Adrenal gland (tissue), 12 donors: ENCODE measurements around the gene CLIP1. TPM values are rescaled to one million over a fixed set of nuclear protein-coding genes. Genes with fewer than 3 reads are reported as not detected.
"Not testable (repeated sequence)": the region's sequence is repeated elsewhere in the genome, so short reads cannot be mapped to it uniquely, and the experiment has no call there.

ENCODE experiments used
- DNase-seq, 7 donors: peaks; one replicate each; pipeline ENCODE4 v3.0.0-alpha.2; 2019 to 2020
- H3K27ac ChIP-seq, 5 donors: fragments of 200-600 bp; sonication (generic) in 4 of 5; 1 replicate in 3 of 5; 2 replicates in 2 of 5; pipeline versions ENCODE4 v1.5.1 to v1.8.0; 2016 to 2020; ENCODE audit warnings: mild to moderate bottlenecking in 1 of 5
- H3K27me3 ChIP-seq: fragments of 200-600 bp; 2 replicates; pipeline ENCODE4 v1.8.0; 2021
- H3K36me3 ChIP-seq, 2 donors: fragments of 200-600 bp; replicated peaks in 1 of 2; 1 replicate in 1 of 2; 2 replicates in 1 of 2; pipeline versions ENCODE4 v1.5.1 to v1.8.0; 2018 to 2022
- H3K4me1 ChIP-seq, 2 donors: fragments of 200-600 bp; replicated peaks in 1 of 2; 1 replicate in 1 of 2; 2 replicates in 1 of 2; pipeline versions ENCODE4 v1.5.1 to v1.8.0; 2018 to 2021
- H3K4me3 ChIP-seq, 4 donors: fragments of 200-600 bp; sonication (generic) in 3 of 4; one replicate each; pipeline ENCODE4 v1.5.1; 2016 to 2018
- H3K9me3 ChIP-seq, 3 donors: fragments of 200-600 bp; sonication (generic) in 1 of 3; replicated peaks in 1 of 3; 1 replicate in 2 of 3; 2 replicates in 1 of 3; pipeline versions ENCODE4 v1.5.1 to v1.8.0; 2016 to 2021
- POLR2A ChIP-seq, 2 donors: fragments of 450-650 bp; IDR thresholded peaks; one replicate each; pipeline ENCODE4 v1.6.1; 2017; ENCODE audit warnings: antibody characterized with exemption in 2 of 2, mild to moderate bottlenecking in 2 of 2, moderate library complexity in 1 of 2
- WGBS, 4 donors: extraction: QIAGEN DNeasy Blood & Tissue Kit in 2 of 4; methylation state at CpG; one replicate each; pipeline versions ENCODE4 v1.1.5 to v1.1.7; 2013 to 2017; 5-methylcytosine and 5-hydroxymethylcytosine counted together
- intact Hi-C, 2 donors: fragments of 100-400 bp; cut with DNase I; formaldehyde crosslinking; loops; one replicate each; pipeline versions ENCODE4 v1.14.1 to v1.15.0; 2022 to 2023
- polyA plus RNA-seq, 3 donors: library from polyadenylated mRNA; stranded (reverse); fragments of 200-250 nt in 2 of 3; fragments of 350-450 nt in 1 of 3; fragmentation: Illumina TruSeq in 1 of 3; extraction: RNeasy Lipid Tissue Mini Kit (QIAGEN cat#74804) in 1 of 3; gene quantifications; one replicate each; pipeline ENCODE4 v1.2.3, GENCODE V29; 2013 to 2014
- total RNA-seq, 9 donors: library from RNA; depleted of rRNA in 4 of 9; stranded (reverse); fragments of >200 nt in 4 of 9; fragments of 120-200 nt in 1 of 9; fragmentation: NEBNext Ultra II Directional in 1 of 9; extraction: Animal tissue kit (Norgen Biotek cat#: 25700) in 1 of 9; gene quantifications; one replicate each; pipeline versions ENCODE4 v1.1.0 to v1.2.4, GENCODE V29; 2013 to 2023
- TF ChIP-seq, protein P1 (sequence below), 6 experiments: fragments of 450-650 bp in 4 of 6; fragments of 200-600 bp in 2 of 6; sonication (generic) in 1 of 6; IDR thresholded peaks; 1 replicate in 5 of 6; 2 replicates in 1 of 6; pipeline versions ENCODE4 v1.5.1 to v1.8.0; 2016 to 2021; ENCODE audit warnings: antibody characterized with exemption in 6 of 6, mild to moderate bottlenecking in 2 of 6, moderate library complexity in 1 of 6
- donor health status: healthy with polysubstance abuse.
- donor health status: Bipolar disorder and iron deficiency.
- donor health status: DM: yes; HTN: yes; CAD: no.
- donor health status: DM: no; HTN: no; CAD: no.
- donor health status: DM: no; HTN: no; CAD: no.
- donor health status: DM: yes; HTN: yes; CAD: no.

The CLIP1 gene
- total and polyA plus RNA-seq, 12 donors: 22.8 to 134 (median 88.9) TPM

DNA sequence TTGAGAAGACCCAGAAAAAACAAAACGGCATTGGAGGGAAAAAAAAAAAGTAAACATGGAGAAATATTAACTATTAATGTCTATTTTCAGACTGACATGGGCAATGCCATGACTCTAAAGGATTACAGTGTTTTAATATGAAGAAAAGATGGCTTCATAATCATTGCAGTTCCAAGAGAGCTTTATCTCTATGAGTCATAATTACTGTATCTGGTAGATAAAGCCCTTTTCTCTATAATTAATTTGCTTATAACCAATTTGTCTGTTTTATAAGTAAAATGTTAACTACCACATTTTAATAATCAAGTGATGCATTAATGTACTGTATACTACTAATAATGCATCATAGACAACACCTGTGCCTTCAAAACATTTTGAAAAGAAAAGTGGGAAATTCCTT, 59.7 kb downstream of the CLIP1 start:
- no peaks in the 10 kb centered on the region for H3K27me3 ChIP-seq
- H3K4me3 ChIP-seq: no peak overlapping the region
- 40 to 53% (median 47%) methylated on average over 1 of the region's 1 CpG for WGBS, 4 donors
- DNase-seq: no peak
- intact Hi-C loops: no loop called here
- peaks cover 15 to 27% of the 10 kb centered on the region in 2 donors for H3K4me1 ChIP-seq
- peaks cover 0 to 27% of the 10 kb centered on the region in 2 donors for H3K36me3 ChIP-seq
- H3K9me3 ChIP-seq: no peaks in the 10 kb centered on the region
- TF ChIP-seq, protein P1, sequence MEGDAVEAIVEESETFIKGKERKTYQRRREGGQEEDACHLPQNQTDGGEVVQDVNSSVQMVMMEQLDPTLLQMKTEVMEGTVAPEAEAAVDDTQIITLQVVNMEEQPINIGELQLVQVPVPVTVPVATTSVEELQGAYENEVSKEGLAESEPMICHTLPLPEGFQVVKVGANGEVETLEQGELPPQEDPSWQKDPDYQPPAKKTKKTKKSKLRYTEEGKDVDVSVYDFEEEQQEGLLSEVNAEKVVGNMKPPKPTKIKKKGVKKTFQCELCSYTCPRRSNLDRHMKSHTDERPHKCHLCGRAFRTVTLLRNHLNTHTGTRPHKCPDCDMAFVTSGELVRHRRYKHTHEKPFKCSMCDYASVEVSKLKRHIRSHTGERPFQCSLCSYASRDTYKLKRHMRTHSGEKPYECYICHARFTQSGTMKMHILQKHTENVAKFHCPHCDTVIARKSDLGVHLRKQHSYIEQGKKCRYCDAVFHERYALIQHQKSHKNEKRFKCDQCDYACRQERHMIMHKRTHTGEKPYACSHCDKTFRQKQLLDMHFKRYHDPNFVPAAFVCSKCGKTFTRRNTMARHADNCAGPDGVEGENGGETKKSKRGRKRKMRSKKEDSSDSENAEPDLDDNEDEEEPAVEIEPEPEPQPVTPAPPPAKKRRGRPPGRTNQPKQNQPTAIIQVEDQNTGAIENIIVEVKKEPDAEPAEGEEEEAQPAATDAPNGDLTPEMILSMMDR (IDR thresholded peaks at IDR 0.05): no peak
- peak overlapping the region in 1 of 5 donors; percentile 29 for H3K27ac ChIP-seq

DNA sequence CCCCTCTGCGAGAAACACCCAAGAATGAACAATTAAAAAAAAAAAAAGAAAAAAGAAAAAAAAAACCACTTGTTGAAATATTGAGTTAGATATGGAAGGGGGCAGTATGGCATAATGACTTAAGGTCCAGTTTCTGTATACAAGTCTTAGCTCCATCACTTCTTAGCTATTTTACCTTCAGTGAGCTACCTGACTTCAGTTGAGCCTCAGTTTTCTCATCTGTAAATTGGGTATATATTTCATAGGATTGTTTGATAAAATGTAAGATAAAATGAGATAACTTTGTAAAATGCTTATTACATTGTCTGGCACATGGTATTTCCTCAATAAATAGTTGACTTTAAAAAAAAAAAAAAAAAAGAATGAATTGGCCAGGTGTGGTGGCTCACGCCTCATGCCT, 64.1 kb downstream of the CLIP1 start:
- intact Hi-C loops, H3K27me3 ChIP-seq, DNase-seq, H3K9me3 ChIP-seq, H3K4me3 ChIP-seq, H3K27ac ChIP-seq: not testable (repeated sequence)
- WGBS, 4 donors: 93 to 100% (median 98%) methylated on average over 2 of the region's 2 CpGs
- peaks cover 0 to 46% of the 10 kb centered on the region in 2 donors for H3K36me3 ChIP-seq
- peaks cover 0 to 16% of the 10 kb centered on the region in 2 donors for H3K4me1 ChIP-seq

DNA sequence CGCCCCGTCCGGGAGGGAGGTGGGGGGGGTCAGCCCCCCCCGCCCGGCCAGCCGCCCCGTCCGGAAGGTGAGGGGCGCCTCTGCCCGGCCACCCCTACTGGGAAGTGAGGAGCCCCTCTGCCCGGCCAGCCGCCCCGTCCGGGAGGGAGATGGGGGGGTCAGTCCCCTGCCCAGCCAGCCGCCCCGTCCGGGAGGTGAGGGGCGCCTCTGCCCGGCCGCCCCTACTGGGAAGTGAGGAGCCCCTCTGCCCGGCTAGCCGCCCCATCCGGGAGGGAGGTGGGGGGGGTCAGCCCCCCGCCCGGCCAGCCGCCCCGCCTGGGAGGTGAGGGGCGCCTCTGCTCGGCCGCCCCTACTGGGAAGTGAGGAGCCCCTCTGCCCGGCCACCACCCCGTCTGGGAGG, 64.9 kb downstream of the CLIP1 start:
- intact Hi-C loops, H3K9me3 ChIP-seq, H3K27me3 ChIP-seq, H3K4me3 ChIP-seq, H3K27ac ChIP-seq, DNase-seq: not testable (repeated sequence)
- peaks cover 0 to 11% of the 10 kb centered on the region in 2 donors for H3K4me1 ChIP-seq
- peaks cover 0 to 52% of the 10 kb centered on the region in 2 donors for H3K36me3 ChIP-seq
- 94 to 100% (median 96%) methylated on average over 2 to 28 of the region's 32 CpGs; no CpG with 5 or more reads in 1 of the 4 donors for WGBS, 4 donors

DNA sequence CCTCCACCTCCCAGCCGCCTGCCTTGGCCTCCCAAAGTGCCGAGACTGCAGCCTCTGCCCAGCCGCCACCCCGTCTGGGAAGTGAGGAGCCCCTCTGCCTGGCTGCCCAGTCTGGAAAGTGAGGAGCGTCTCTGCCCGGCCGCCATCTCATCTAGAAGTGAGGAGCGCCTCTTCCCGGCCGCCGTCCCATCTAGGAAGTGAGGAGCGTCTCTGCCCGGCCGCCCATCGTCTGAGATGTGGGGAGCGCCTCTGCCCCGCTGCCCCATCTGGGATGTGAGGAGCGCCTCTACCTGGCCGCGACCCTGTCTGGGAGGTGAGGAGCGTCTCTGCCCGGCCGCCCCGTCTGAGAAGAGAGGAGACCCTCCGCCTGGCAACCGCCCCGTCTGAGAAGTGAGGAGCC, 65.5 kb downstream of the CLIP1 start:
- DNase-seq, H3K9me3 ChIP-seq, intact Hi-C loops, H3K27ac ChIP-seq, H3K27me3 ChIP-seq, H3K4me1 ChIP-seq, H3K4me3 ChIP-seq: not testable (repeated sequence)
- WGBS, 4 donors: 96 to 100% (median 98%) methylated on average over 2 to 21 of the region's 27 CpGs; no CpG with 5 or more reads in 1 of the 4 donors
- H3K36me3 ChIP-seq: peaks cover 0 to 56% of the 10 kb centered on the region in 2 donors

DNA sequence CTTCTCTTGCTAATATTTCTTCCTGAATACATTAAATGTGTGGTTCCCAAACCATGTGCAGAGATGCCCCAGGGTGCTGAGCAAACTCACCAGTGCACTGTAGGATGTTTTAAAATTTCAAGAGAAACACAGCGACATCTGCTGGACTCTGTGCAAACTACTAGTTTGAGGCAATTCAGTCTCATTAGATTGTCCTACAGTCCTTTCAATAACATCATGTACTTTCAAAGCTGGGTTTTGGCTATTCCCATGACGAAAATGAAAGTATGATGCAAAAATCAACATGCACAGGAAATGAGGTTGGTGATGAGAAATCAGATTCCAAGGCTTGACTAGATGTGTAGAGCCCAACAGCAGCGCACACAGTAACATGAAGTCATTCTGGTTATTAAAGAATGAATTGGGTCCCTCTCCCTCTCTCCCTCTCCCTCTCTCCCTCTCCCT, 66.3 kb downstream of the CLIP1 start:
- no peaks in the 10 kb centered on the region for H3K27me3 ChIP-seq
- WGBS, 4 donors: 36 to 43% (median 38%) methylated on average over 3 of the region's 3 CpGs
- H3K9me3 ChIP-seq: no peaks in the 10 kb centered on the region
- H3K36me3 ChIP-seq: peaks cover 0 to 53% of the 10 kb centered on the region in 2 donors
- intact Hi-C loops: no loop called here
- H3K4me3 ChIP-seq: no peak overlapping the region
- H3K27ac ChIP-seq: no peak overlapping the region
- peak in 6 of 7 donors; percentile 43 to 88 (median 64) for DNase-seq
- TF ChIP-seq, protein P1 (IDR thresholded peaks at IDR 0.05): peak; percentile 63 to 81 (median 76)
- TF ChIP-seq POLR2A (IDR thresholded peaks at IDR 0.05): no peak
- H3K4me1 ChIP-seq: peaks cover 0 to 6% of the 10 kb centered on the region in 2 donors

DNA sequence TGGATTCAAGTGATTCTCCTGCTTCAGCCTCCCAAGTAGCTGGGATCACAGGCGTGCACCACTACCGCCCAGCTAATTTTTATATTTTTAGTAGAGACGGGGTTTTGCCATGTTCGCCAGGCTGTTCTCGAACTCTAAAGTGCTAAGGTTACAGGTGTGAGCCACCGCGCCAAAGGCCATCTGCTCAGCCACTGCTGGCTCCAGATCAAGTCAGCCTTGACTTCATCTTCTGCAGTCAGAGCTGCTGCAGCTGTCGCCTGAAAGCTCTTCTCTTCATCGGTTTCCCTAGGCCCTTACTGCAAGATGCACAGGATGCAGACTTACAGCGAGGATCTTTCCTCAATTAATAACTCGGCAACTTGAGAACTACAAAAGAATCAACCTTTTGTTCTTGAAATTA, 66.8 kb downstream of the CLIP1 start:
- H3K36me3 ChIP-seq: peaks cover 0 to 48% of the 10 kb centered on the region in 2 donors
- H3K4me1 ChIP-seq: peaks cover 0 to 6% of the 10 kb centered on the region in 2 donors
- H3K4me3 ChIP-seq: no peak overlapping the region
- H3K27me3 ChIP-seq: no peaks in the 10 kb centered on the region
- no peak for TF ChIP-seq POLR2A (IDR thresholded peaks at IDR 0.05)
- TF ChIP-seq, protein P1 (IDR thresholded peaks at IDR 0.05): no peak
- WGBS, 4 donors: 62 to 72% (median 66%) methylated on average over 11 of the region's 11 CpGs
- no peak overlapping the region for H3K27ac ChIP-seq
- DNase-seq: peak in 1 of 7 donors; percentile 66
- H3K9me3 ChIP-seq: no peaks in the 10 kb centered on the region
- intact Hi-C loops: no loop called here
